UCSD-AML1 (cell line): ENCODE measurements around the gene LONRF3.

ENCODE experiments used
- DNase-seq: peaks from one replicate; lab custom pipeline; 2025; ENCODE audit not compliant: unreplicated experiment; lab: John Stamatoyannopoulos, UW

Gene LONRF3

GRCh38 chrX:119036107-119037029 is 62.0 kb downstream of the LONRF3 start:
- no peak for DNase-seq

GRCh38 chrX:119040432-119040831 is 66.0 kb downstream of the LONRF3 start:
- DNase-seq, result no peak

GRCh38 chrX:119041175-119041574 is 66.8 kb downstream of the LONRF3 start:
- no peak for DNase-seq

- DNase-seq, result no peak
These were observed 67.6 kb downstream of the LONRF3 start for GRCh38 chrX:119042040-119042439.

GRCh38 chrX:119042996-119043395 is 68.6 kb downstream of the LONRF3 start:
- DNase-seq, result no peak

- no peak for DNase-seq
These were observed 71.5 kb downstream of the LONRF3 start for GRCh38 chrX:119045884-119046283.

GRCh38 chrX:119055687-119056086 is 81.3 kb downstream of the LONRF3 start:
- no peak for DNase-seq

- DNase-seq, result no peak
These were observed 88.4 kb downstream of the LONRF3 start for GRCh38 chrX:119062750-119063374.

GRCh38 chrX:119063428-119063827 is 89.0 kb downstream of the LONRF3 start:
- no peak for DNase-seq

GRCh38 chrX:119067023-119067739 is 92.8 kb downstream of the LONRF3 start:
- DNase-seq, result peak; percentile 13
